DND-41 (cell line): Measurements from ENCODE around the gene CCDC192.

Source experiments
- EZH2 ChIP-seq: IDR thresholded peaks from 3 replicates; pipeline ENCODE4 v1.6.1; 2012; ENCODE audit warnings: borderline replicate concordance, low read depth, mild to moderate bottlenecking, moderate library complexity, low read length, inconsistent platforms; ENCODE audit not compliant: severe bottlenecking
- TF ChIP-seq, protein P1 (sequence below): IDR thresholded peaks from 2 replicates; pipeline ENCODE4 v1.5.1; 2012; ENCODE audit warnings: borderline replicate concordance, low read length, moderate library complexity, mild to moderate bottlenecking; ENCODE audit not compliant: poor library complexity, severe bottlenecking; ENCODE audit errors: extremely low read depth

DNA sequence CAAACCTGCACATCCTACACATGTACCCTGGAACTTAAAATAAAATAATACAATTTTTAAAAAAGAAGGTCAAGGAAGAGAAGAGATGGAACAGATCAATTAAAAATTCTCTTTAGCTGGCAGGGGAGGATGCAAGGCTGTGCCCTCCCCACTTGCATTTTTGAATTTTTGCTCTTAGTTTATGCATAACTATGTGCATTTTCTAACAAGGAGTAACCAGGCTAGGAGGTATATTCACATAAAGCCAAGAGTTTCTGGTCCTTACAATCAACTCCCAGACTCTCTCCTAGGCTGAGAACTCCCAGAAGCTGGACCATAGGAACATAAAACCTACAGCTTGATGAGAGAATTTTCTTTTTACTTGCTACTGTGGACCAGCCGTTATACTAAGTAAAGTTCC, 29.8 kb downstream of the CCDC192 start:
- TF ChIP-seq, protein P1, sequence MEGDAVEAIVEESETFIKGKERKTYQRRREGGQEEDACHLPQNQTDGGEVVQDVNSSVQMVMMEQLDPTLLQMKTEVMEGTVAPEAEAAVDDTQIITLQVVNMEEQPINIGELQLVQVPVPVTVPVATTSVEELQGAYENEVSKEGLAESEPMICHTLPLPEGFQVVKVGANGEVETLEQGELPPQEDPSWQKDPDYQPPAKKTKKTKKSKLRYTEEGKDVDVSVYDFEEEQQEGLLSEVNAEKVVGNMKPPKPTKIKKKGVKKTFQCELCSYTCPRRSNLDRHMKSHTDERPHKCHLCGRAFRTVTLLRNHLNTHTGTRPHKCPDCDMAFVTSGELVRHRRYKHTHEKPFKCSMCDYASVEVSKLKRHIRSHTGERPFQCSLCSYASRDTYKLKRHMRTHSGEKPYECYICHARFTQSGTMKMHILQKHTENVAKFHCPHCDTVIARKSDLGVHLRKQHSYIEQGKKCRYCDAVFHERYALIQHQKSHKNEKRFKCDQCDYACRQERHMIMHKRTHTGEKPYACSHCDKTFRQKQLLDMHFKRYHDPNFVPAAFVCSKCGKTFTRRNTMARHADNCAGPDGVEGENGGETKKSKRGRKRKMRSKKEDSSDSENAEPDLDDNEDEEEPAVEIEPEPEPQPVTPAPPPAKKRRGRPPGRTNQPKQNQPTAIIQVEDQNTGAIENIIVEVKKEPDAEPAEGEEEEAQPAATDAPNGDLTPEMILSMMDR = no peak
- TF ChIP-seq EZH2 = no peak
